NB4 (cell line): ENCODE results near the gene VAV2.

Source experiments
- MYC ChIP-seq: IDR thresholded peaks from 2 replicates; pipeline ENCODE4 v1.6.1; 2011; ENCODE audit warnings: low read depth, low read length
- POLR2A ChIP-seq: IDR thresholded peaks from 2 replicates; pipeline ENCODE4 v1.6.1; 2011; ENCODE audit warnings: mild to moderate bottlenecking; ENCODE audit not compliant: insufficient read length; ENCODE audit errors: extremely low read depth
- TF ChIP-seq, protein P1 (sequence below): IDR thresholded peaks from one replicate; pipeline ENCODE4 v1.5.1; 2012; ENCODE audit warnings: low read depth, low read length
- TF ChIP-seq, protein P2 (sequence below): IDR thresholded peaks from 2 replicates; pipeline ENCODE4 v1.6.1; 2011; ENCODE audit warnings: low read depth, low read length

GRCh38 chr9:133779516-133780403 is 212.4 kb downstream of the VAV2 start:
- TF ChIP-seq POLR2A (no peak), MYC (no peak)
- TF ChIP-seq, protein P1, sequence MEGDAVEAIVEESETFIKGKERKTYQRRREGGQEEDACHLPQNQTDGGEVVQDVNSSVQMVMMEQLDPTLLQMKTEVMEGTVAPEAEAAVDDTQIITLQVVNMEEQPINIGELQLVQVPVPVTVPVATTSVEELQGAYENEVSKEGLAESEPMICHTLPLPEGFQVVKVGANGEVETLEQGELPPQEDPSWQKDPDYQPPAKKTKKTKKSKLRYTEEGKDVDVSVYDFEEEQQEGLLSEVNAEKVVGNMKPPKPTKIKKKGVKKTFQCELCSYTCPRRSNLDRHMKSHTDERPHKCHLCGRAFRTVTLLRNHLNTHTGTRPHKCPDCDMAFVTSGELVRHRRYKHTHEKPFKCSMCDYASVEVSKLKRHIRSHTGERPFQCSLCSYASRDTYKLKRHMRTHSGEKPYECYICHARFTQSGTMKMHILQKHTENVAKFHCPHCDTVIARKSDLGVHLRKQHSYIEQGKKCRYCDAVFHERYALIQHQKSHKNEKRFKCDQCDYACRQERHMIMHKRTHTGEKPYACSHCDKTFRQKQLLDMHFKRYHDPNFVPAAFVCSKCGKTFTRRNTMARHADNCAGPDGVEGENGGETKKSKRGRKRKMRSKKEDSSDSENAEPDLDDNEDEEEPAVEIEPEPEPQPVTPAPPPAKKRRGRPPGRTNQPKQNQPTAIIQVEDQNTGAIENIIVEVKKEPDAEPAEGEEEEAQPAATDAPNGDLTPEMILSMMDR, result no peak
- TF ChIP-seq, protein P2, sequence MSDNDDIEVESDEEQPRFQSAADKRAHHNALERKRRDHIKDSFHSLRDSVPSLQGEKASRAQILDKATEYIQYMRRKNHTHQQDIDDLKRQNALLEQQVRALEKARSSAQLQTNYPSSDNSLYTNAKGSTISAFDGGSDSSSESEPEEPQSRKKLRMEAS, result no peak
